K562 (cell line): ENCODE results near the gene PLCE1. TPM values are rescaled to one million over a fixed set of nuclear protein-coding genes. Genes with fewer than 3 reads are reported as not detected.

Experiments
- ATAC-seq: fragments of 200-7000 bp; cut with Tn5 transposase; 3 replicates; pipeline ENCODE4 v1.9.1; 2020; ENCODE audit warnings: moderate library complexity
- BruUV-seq: library from RNA; stranded (reverse); fragments of 400-500 nt; replicated peaks from 2 replicates; lab custom pipeline; 2021; lab: Mats Ljungman, UMichigan
- CTCF ChIA-PET: fragments of 300-600 bp; formaldehyde crosslinking; extraction: SDS; loops from one replicate; lab custom pipeline; 2021; ENCODE audit warnings: low intra/inter-chr PET ratio; lab: Yijun Ruan, JAX
- POLR2A ChIA-PET: fragments of 300-600, 350-650 bp; sonication (Branson Sonifier 250); formaldehyde crosslinking; extraction: SDS; loops from one replicate; lab custom pipeline; 2021; ENCODE audit warnings: antibody characterized with exemption, inconsistent platforms; lab: Yijun Ruan, JAX
- DNase-seq, 4 experiments: peaks; one replicate each; pipeline versions ENCODE4 v3.0.0 to v3.0.0-alpha.2; 2011 to 2018; ENCODE audit warnings: low spot score in 3 of 4, mixed read lengths in 3 of 4; ENCODE audit errors: extremely low read depth in 1 of 4
- FAIRE-seq: peaks from 2 replicates; lab custom pipeline; 2011; peaks lifted over from hg19 to GRCh38; lab: Jason Lieb, UNC
- H2AFZ ChIP-seq: 2 replicates; pipeline ENCODE4 v1.6.0; 2011; ENCODE audit warnings: low read depth, low read length, control low read depth, inconsistent platforms
- H3K27ac ChIP-seq: fragments of 200-600 bp; 3 replicates; pipeline ENCODE4 v1.8.0; 2011; ENCODE audit warnings: low read depth, mild to moderate bottlenecking, control low read depth, inconsistent platforms, low read length, moderate library complexity, mixed read lengths; ENCODE audit errors: extremely low read depth
- H3K27me3 ChIP-seq, 2 experiments: fragments of 300-600 bp in 1 of 2; 2 replicates in 1 of 2; 3 replicates in 1 of 2; pipeline versions ENCODE4 v1.6.0 to v1.8.0; 2011; ENCODE audit warnings: inconsistent platforms in 2 of 2, low read length in 2 of 2, mild to moderate bottlenecking in 1 of 2, mixed read lengths in 1 of 2, moderate library complexity in 1 of 2; ENCODE audit not compliant: control insufficient read depth in 2 of 2, insufficient read depth in 2 of 2
- H3K36me3 ChIP-seq: fragments of 300-600 bp; 3 replicates; pipeline ENCODE4 v1.8.0; 2011; ENCODE audit warnings: mild to moderate bottlenecking, low read length, inconsistent platforms; ENCODE audit not compliant: control insufficient read depth, insufficient read depth
- H3K4me1 ChIP-seq, 2 experiments: fragments of 200-600 bp in 1 of 2; replicated peaks in 1 of 2; 2 replicates in 1 of 2; 3 replicates in 1 of 2; pipeline versions ENCODE4 v1.5.1 to v1.8.0; 2011; ENCODE audit warnings: inconsistent platforms in 2 of 2, low read length in 2 of 2, mild to moderate bottlenecking in 1 of 2, mixed read lengths in 1 of 2, moderate library complexity in 1 of 2; ENCODE audit not compliant: control insufficient read depth in 2 of 2, insufficient read depth in 2 of 2
- H3K4me2 ChIP-seq: 2 replicates; pipeline ENCODE4 v1.6.1; 2011; ENCODE audit warnings: low read length, control low read depth, inconsistent platforms, mixed read lengths; ENCODE audit not compliant: insufficient read depth
- H3K4me3 ChIP-seq: fragments of 200-600 bp; sonication (generic), shearing (Covaris generic); 2 replicates; pipeline ENCODE4 v1.5.1; 2016; ENCODE audit warnings: control low read depth, inconsistent platforms
- H3K79me2 ChIP-seq: fragments of 200-600 bp; 3 replicates; pipeline ENCODE4 v1.8.0; 2011; ENCODE audit warnings: low read length, inconsistent platforms; ENCODE audit not compliant: control insufficient read depth, insufficient read depth
- H3K9ac ChIP-seq, 2 experiments: 2 replicates each; pipeline versions ENCODE4 v1.6.0 to v1.6.1; 2011; ENCODE audit warnings: low read depth in 2 of 2, low read length in 2 of 2, control low read depth in 1 of 2, inconsistent platforms in 1 of 2, mild to moderate bottlenecking in 1 of 2, mixed read lengths in 1 of 2; ENCODE audit not compliant: insufficient read depth in 1 of 2
- H3K9me1 ChIP-seq: one replicate; pipeline ENCODE4 v1.6.0; 2011; ENCODE audit warnings: inconsistent platforms, mild to moderate bottlenecking, low read length, moderate library complexity; ENCODE audit not compliant: control insufficient read depth, insufficient read depth
- H3K9me3 ChIP-seq: replicated peaks from 2 replicates; pipeline ENCODE4 v1.5.1; 2011; ENCODE audit warnings: low read depth, low read length, inconsistent platforms; ENCODE audit not compliant: control insufficient read depth, insufficient read depth
- H4K20me1 ChIP-seq: replicated peaks from 2 replicates; pipeline ENCODE4 v1.6.1; 2011; ENCODE audit warnings: low read length, inconsistent platforms, mixed read lengths; ENCODE audit not compliant: control insufficient read depth, insufficient read depth
- BRF1 ChIP-seq: IDR thresholded peaks from 3 replicates; pipeline ENCODE4 v1.6.1; 2011; ENCODE audit warnings: borderline replicate concordance, mild to moderate bottlenecking; ENCODE audit not compliant: insufficient read length; ENCODE audit errors: extremely low read depth
- CHCHD3 ChIP-seq: fragments of 250-450 bp; sonication (Bioruptor Pico); IDR thresholded peaks from 2 replicates; pipeline ENCODE4 v2.1.2; 2022; ENCODE audit warnings: mild to moderate bottlenecking
- GTF2A2 ChIP-seq: IDR thresholded peaks from 2 replicates; pipeline ENCODE4 v1.6.1; 2016; ENCODE audit warnings: mild to moderate bottlenecking, missing genetic modification characterization, missing compliant biosample characterization
- HMG20A ChIP-seq: fragments of 450-650 bp; formaldehyde crosslinking; conservative IDR thresholded peaks from 2 replicates; pipeline ENCODE4 v1.4.0; 2020; ENCODE audit warnings: mild to moderate bottlenecking, mixed read lengths
- MED1 ChIP-seq: sonication (generic); formaldehyde crosslinking; IDR thresholded peaks from 2 replicates; pipeline ENCODE4 v1.8.1; 2023; ENCODE audit warnings: missing genetic modification reagents, borderline replicate concordance
- NFXL1 ChIP-seq: fragments of 450-650 bp; formaldehyde crosslinking; IDR thresholded peaks from 2 replicates; pipeline ENCODE4 v1.4.0; 2021; ENCODE audit warnings: mild to moderate bottlenecking
- NR2F6 ChIP-seq: fragments of 450-650 bp; formaldehyde crosslinking; IDR thresholded peaks from 2 replicates; pipeline ENCODE4 v1.4.0; 2020; ENCODE audit warnings: mild to moderate bottlenecking
- NUFIP1 ChIP-seq: fragments of 450-650 bp; IDR thresholded peaks from 2 replicates; pipeline ENCODE4 v1.6.1; 2018; ENCODE audit not compliant: partially characterized antibody
- PURB ChIP-seq: sonication (generic); formaldehyde crosslinking; IDR thresholded peaks from 2 replicates; pipeline ENCODE4 v1.9.0; 2021; ENCODE audit warnings: low read depth, mild to moderate bottlenecking, missing genetic modification reagents
- SIX5 ChIP-seq, 2 experiments: IDR thresholded peaks; 2 replicates each; pipeline ENCODE4 v1.6.1; 2011; ENCODE audit warnings: low read length in 2 of 2, borderline replicate concordance in 1 of 2, low read depth in 1 of 2, mild to moderate bottlenecking in 1 of 2, moderate library complexity in 1 of 2; ENCODE audit not compliant: insufficient read depth in 1 of 2
- TAF7 ChIP-seq: fragments of 450-650 bp; IDR thresholded peaks from 2 replicates; pipeline ENCODE4 v1.6.1; 2016; ENCODE audit warnings: missing genetic modification characterization, missing compliant biosample characterization
- ZBTB17 ChIP-seq: fragments of 450-650 bp; formaldehyde crosslinking; IDR thresholded peaks from 2 replicates; pipeline ENCODE4 v1.4.0; 2020; ENCODE audit warnings: mild to moderate bottlenecking
- ZFP1 ChIP-seq: fragments of 450-650 bp; formaldehyde crosslinking; IDR thresholded peaks from 2 replicates; pipeline ENCODE4 v1.4.0; 2020; ENCODE audit warnings: mild to moderate bottlenecking, mixed read lengths
- ZNF668 ChIP-seq: fragments of 250-450 bp; sonication (Bioruptor Pico); IDR thresholded peaks from 2 replicates; pipeline ENCODE4 v1.8.0; 2022; ENCODE audit warnings: mild to moderate bottlenecking, inconsistent platforms
- ZNF707 ChIP-seq: fragments of 250-450 bp; sonication (Bioruptor Pico); conservative IDR thresholded peaks from 2 replicates; pipeline ENCODE4 v1.8.0; 2022; ENCODE audit warnings: inconsistent platforms, mild to moderate bottlenecking, moderate library complexity
- WGBS: fragments of 100-300 bp; shearing (Covaris generic); methylation state at CpG from one replicate; pipeline ENCODE4 v1.1.6; 2016; ENCODE audit warnings: low coverage, mixed read lengths; ENCODE audit not compliant: insufficient coverage; ENCODE audit errors: missing lambda C conversion rate; 5-methylcytosine and 5-hydroxymethylcytosine counted together
- in situ Hi-C: fragments of 300-500 bp; cut with MboI; formaldehyde crosslinking; loops from 4 replicates; pipeline ENCODE4 v1.15.0; 2018; ENCODE audit warnings: inconsistent platforms, mixed read lengths
- intact Hi-C: fragments of 100-400 bp; cut with micrococcal nuclease; formaldehyde crosslinking; loops from 2 replicates; pipeline ENCODE4 v1.14.2; 2022
- polyA plus RNA-seq, 8 experiments: library from polyadenylated mRNA; depleted of rRNA in 4 of 8; stranded (reverse) in 5 of 8; unstranded in 3 of 8; fragments of >200 nt; fragmentation: Nextera tagmentation in 2 of 8; fragmentation: Illumina TruSeq in 1 of 8; extraction: Ambion mirVana in 2 of 8; extraction: Trizol in 1 of 8; gene quantifications; 2 replicates each; pipeline versions ENCODE4 v1.2.1 to v1.2.3, GENCODE V29; 2011 to 2014; ENCODE audit warnings: inconsistent platforms in 1 of 8, missing spikeins in 1 of 8
- total RNA-seq, 7 experiments: library from RNA; depleted of rRNA in 6 of 7; stranded (reverse); fragments of >200 nt in 6 of 7; fragmentation: Illumina TruSeq in 2 of 7; extraction: Trizol in 2 of 7; gene quantifications; 2 replicates each; pipeline versions ENCODE4 v1.2.1 to v1.2.3, GENCODE V29; 2011 to 2021; ENCODE audit warnings: low replicate concordance in 1 of 7
- TF ChIP-seq, protein P1 (sequence below): fragments of 450-650 bp; formaldehyde crosslinking; IDR thresholded peaks from 2 replicates; pipeline ENCODE4 v1.4.0; 2020; ENCODE audit warnings: mild to moderate bottlenecking, mixed read lengths
- TF ChIP-seq, protein P2 (sequence below): sonication (generic); formaldehyde crosslinking; IDR thresholded peaks from 2 replicates; pipeline ENCODE4 v1.5.0; 2020; ENCODE audit warnings: missing genetic modification reagents
- TF ChIP-seq, protein P3 (sequence below): sonication (generic); formaldehyde crosslinking; IDR thresholded peaks from 2 replicates; pipeline ENCODE4 v1.8.0; 2022; ENCODE audit warnings: missing genetic modification reagents, mild to moderate bottlenecking, moderate library complexity, borderline replicate concordance

Gene PLCE1
- total and polyA plus RNA-seq, 9 of the 15 experiments (the other 6 are each of a cell fraction or from before 2014, with no cell fraction given), result under 0.01 to 0.52 (median 0.13) TPM; not detected in 5

DNA sequence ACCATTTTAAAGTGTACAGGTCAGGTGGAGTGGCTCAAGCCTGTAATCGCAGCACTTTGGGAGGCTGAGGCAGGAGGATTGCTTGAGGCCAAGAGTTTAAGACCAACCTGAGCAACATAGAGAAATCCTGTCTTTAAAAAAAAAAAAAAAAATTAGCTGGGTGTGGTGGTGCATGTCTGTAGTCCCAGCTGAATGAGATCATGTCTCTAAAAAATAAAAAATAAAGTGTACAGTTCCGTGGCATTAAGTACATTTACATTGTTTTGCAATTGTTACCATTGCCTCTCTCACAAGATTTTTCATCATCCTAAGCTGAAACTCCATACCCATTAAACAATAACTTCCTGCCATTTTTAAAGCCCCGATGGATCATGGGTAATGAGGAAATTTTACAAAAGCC lies 20.6 kb downstream of the PLCE1 start:
- no TSS peak for BruUV-seq
- ATAC-seq (no peak), FAIRE-seq (no peak), DNase-seq (no peak)
- 0% methylated on average over 2 of the region's 3 CpGs for WGBS
- no peaks in the 10 kb centered on the region for H3K79me2 ChIP-seq
- H3K4me3 ChIP-seq, result no peak overlapping the region
- H3K9me3 ChIP-seq, result no peaks in the 10 kb centered on the region
- H3K4me2 ChIP-seq, result no peak overlapping the region
- in situ Hi-C loops, result no loop called here
- no peak overlapping the region for H3K9ac ChIP-seq
- no peaks in the 10 kb centered on the region for H3K27me3 ChIP-seq
- no peaks in the 10 kb centered on the region for H4K20me1 ChIP-seq
- H3K9me1 ChIP-seq, result no peaks in the 10 kb centered on the region
- POLR2A ChIA-PET, result no interaction called here
- no peaks in the 10 kb centered on the region for H3K4me1 ChIP-seq
- H2AFZ ChIP-seq, result no peak overlapping the region
- TF ChIP-seq ZFP1 (CRISPR knock-in tag) (no peak), CHCHD3 (CRISPR knock-in tag) (no peak), ZNF668 (CRISPR knock-in tag) (no peak), BRF1 (no peak), TAF7 (tag) (no peak), NUFIP1 (no peak), ZBTB17 (CRISPR knock-in tag) (no peak), PURB (no peak), HMG20A (CRISPR knock-in tag) (no peak), GTF2A2 (tag) (no peak), NR2F6 (CRISPR knock-in tag) (no peak), SIX5 (IDR thresholded peaks at IDR 0.05; ENCODE audit: borderline replicate concordance in 1 of 2, insufficient read depth in 1 of 2, low read depth in 1 of 2, low read length in 2 of 2) (no peak), ZNF707 (CRISPR knock-in tag) (no peak), MED1 (CRISPR knock-in tag) (no peak), NFXL1 (CRISPR knock-in tag) (no peak)
- TF ChIP-seq, protein P1, sequence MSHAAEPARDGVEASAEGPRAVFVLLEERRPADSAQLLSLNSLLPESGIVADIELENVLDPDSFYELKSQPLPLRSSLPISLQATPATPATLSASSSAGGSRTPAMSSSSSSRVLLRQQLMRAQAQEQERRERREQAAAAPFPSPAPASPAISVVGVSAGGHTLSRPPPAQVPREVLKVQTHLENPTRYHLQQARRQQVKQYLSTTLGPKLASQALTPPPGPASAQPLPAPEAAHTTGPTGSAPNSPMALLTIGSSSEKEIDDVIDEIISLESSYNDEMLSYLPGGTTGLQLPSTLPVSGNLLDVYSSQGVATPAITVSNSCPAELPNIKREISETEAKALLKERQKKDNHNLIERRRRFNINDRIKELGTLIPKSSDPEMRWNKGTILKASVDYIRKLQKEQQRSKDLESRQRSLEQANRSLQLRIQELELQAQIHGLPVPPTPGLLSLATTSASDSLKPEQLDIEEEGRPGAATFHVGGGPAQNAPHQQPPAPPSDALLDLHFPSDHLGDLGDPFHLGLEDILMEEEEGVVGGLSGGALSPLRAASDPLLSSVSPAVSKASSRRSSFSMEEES (CRISPR knock-in tag), result no peak
- TF ChIP-seq, protein P2, sequence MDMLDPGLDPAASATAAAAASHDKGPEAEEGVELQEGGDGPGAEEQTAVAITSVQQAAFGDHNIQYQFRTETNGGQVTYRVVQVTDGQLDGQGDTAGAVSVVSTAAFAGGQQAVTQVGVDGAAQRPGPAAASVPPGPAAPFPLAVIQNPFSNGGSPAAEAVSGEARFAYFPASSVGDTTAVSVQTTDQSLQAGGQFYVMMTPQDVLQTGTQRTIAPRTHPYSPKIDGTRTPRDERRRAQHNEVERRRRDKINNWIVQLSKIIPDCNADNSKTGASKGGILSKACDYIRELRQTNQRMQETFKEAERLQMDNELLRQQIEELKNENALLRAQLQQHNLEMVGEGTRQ (CRISPR knock-in tag), result no peak
- TF ChIP-seq, protein P3, sequence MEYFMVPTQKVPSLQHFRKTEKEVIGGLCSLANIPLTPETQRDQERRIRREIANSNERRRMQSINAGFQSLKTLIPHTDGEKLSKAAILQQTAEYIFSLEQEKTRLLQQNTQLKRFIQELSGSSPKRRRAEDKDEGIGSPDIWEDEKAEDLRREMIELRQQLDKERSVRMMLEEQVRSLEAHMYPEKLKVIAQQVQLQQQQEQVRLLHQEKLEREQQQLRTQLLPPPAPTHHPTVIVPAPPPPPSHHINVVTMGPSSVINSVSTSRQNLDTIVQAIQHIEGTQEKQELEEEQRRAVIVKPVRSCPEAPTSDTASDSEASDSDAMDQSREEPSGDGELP (CRISPR knock-in tag), result no peak
- H3K27ac ChIP-seq, result no peak overlapping the region
- intact Hi-C loops, result no loop called here
- CTCF ChIA-PET, result no interaction called here
- H3K36me3 ChIP-seq, result no peaks in the 10 kb centered on the region
